MV-4-11 (cell line): Measurements from ENCODE around the gene DRC3.
A peak's percentile ranks its signal among the peaks of the same experiment; 100 is the strongest.

Experiments
- DNase-seq: peaks from one replicate; lab custom pipeline; 2025; lab: John Stamatoyannopoulos, UW

Gene DRC3

GRCh38 chr17:17970699-17971430, 1.8 kb upstream of the DRC3 start:
- DNase-seq: no peak

DNA sequence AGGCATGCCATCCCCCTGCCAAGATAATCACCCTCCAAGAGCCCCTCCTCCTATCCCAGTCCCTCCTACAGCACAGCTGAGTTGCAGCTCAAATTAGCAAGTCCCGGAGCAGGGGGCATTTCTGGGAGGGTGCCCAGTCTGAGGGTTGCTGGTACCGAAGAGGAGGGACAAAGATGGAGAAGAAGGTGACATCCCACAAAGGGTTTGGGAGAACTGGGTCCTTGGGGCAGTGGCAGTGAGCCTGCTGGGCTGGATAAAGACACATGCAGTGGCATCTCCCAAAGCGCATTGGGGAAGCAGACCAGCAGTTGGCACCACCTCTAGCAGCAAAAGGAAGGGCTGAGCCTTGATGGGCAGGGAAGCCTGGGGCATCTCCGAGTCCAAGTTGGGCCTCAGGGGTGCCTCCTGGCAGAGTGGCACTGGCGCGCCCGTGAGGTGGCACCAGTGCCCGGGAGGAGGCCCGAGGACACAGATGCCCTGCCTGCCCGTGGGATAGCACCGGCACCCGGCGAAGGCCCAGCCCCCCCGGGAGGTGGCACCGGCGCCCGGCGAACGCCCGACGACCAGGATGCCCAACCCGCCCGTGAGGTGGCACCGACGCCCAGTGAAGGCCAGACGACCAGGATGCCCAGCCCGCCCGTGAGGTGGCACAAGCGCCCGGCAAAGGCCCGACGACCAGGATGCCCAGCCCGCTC, 1.1 kb upstream of the DRC3 start:
- DNase-seq: no peak

DNA sequence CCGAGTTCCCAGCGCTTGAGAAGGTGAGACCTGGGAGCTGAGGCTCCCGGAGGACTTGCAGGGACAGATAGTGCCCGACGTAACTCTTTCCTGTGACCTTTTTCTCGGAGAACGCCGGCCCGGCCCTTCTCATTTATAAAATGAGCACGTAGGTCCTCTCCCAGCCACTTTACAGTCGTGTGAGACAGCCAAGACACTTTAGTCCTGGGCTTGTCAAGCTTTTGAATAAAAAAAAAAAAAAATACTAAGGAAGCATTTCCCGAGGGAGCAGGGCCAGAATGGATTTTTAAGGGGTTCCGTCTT, 241 bp downstream of the DRC3 start:
- DNase-seq: no peak

DNA sequence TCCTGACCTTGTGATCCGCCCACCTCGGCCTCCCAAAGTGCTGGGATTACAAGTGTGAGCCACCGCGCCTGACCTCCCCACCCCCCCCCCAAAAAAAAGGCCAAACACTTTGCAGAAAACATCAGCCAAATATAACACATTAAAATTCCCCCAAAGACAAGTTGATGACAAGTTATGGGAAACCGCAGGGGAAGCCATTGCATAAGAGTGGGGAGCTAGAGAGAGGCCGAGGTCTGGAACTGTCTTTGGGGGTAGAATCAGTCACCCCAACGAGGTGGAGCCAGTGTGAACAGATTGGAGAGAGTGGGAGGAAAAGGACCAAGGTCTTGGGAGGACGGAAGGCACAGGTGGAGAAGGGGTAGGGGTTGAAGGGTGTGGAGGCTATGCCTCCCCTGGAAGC, 2.8 kb downstream of the DRC3 start:
- peak; percentile 79 for DNase-seq

- no peak for DNase-seq
Observed at GRCh38 chr17:17976931-17977570, 4.4 kb downstream of the DRC3 start.

DNA sequence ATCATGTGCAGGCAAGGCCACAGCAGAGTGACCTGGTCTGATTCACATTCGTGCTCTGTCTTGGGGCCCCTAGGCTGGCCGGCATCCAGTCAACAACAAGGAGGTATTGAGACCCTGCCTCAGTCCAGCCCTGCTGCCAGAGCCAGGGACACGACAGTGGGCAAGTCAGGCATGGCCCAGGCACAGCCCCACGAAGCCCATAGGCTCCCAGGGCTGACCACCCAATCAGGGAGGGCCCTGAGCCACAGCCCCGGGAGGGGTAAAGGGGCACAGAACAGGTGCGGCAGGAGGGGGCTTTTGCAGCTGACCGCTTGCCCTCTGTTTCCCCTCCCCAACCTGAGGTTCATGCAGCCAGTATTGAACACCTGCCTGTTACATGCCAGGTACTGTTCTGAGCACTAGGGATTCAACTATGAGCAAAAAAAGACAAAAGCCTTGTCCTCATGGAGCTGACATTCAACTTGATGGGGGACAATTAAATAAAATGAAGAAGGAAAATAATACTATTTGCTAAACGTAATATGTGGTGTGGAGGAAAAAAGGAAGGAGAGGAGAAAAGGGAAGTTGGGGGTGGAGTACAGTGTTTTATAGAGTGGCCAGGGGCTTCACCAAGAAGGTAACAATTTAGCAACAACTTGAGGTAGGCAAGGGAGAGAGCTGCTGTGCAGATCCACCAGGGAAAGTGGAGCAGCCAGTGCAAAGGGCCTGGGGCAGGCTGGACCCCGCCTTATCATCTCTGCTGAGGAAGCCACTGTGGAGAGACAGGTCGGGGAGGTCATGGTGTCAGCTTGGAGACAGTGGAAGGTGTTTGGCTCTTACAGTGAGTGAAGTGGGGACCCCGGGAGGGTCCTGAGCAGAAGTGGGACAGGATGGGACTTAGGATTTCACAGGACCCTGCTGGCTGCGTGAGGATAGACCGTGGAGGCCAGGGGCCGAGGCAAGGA, 6.1 kb downstream of the DRC3 start:
- DNase-seq: peak; percentile 45

- no peak for DNase-seq
Observed at GRCh38 chr17:17979778-17980177, 7.1 kb downstream of the DRC3 start.

DNA sequence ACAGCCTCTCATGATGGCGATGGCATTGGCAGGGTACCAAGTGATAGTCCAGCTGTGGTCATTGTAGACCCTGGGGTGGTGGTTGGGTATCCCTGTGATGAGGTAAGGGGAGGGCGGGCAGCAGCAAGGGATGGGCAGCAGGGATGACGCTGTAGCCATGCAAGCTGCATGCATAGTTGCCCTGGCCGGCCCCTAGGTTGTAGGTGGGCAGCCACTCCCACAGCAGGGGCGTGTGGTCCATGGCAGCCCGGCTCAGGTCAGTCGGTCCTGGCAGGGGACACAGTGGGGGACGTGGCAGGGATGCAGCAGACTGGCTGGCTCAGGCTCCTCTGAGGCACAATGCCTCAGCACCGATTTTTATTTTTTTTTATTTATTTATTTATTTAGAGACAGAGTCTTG, 8.7 kb downstream of the DRC3 start:
- no peak for DNase-seq

DNA sequence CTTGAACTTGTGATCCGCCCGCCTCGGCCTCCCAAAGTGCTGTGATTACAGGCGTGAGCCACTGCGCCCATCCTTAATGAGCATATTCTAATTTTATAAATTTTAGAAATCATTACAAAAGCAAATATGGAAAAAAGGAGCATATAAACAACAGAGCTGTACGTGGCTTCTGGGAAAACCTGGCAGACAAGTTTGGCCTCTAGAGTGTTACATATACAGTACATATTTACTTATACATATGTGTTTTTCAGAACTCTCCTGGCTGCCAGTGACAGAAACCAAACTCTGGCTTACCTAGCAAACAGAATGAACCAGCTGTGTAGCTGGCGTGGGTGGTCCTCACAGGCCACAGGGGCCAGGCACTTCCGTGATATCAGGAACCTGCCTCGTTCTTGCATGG, 10.1 kb downstream of the DRC3 start:
- no peak for DNase-seq

- no peak for DNase-seq
Observed at GRCh38 chr17:17983376-17983775, 10.7 kb downstream of the DRC3 start.

DNA sequence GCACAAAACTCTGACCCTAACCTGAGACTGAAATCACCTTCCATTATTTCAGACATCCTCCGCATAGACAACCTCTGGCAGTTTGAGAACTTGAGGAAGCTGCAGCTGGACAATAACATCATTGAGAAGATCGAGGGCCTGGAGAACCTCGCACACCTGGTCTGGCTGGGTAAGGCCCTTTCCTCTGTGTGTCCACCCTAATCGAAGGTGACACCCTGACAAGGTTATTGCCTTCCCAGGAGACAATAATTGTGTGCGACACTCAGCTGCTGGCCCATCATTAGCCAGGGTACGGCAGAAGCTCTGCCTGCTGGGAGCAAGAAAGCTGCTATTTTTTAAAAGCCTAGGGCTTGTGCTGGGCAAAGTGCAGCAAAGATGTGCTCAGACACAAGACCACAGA, 11.1 kb downstream of the DRC3 start:
- DNase-seq: no peak

GRCh38 chr17:17985153-17985552, 12.5 kb downstream of the DRC3 start:
- DNase-seq: no peak

GRCh38 chr17:17985555-17985954, 12.9 kb downstream of the DRC3 start:
- no peak for DNase-seq

- DNase-seq: no peak
Observed at GRCh38 chr17:17987187-17987896, 14.7 kb downstream of the DRC3 start.

GRCh38 chr17:17987901-17988300, 15.2 kb downstream of the DRC3 start:
- DNase-seq: no peak

- DNase-seq: no peak
Observed at GRCh38 chr17:17988427-17988945, 15.8 kb downstream of the DRC3 start.

DNA sequence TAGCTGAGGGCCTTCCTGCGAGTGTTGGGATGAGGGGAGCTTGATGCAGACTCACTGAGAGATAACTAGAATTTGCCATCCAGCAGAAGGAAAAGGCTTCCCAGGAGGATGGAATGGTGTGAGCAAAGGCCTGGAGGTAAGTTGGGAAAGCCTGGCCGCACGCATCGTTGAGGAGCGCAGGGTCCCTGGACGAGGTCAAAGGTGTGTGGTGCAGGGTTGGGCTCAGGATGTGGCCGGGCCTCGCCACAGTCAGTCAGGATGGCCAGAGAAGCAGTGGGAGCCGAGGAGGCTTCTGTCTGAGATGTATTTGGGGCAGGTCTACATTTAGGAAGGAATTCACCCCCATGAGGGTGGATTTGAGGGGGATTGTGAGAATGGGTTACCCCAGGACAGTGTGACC, 16.4 kb downstream of the DRC3 start:
- DNase-seq: no peak

DNA sequence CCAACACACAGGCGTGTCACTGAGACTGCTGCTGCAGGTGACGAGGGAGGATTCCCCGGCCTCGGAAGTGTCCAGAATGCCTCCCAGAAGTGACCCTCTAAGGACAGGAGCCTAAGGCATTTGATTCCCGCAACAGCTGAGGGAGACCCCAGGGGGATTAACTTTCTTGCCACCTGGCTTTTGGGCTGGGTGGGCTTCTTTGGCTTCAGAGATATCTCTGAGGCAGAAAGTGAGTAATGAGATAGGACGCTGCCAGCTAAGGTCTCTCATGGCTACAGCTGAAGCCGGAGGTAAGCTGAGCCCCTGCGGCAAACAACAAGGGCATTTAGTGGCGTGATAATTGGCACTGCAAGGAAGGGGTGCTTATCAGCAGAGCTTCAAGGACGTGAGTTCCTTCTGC, 17.0 kb downstream of the DRC3 start:
- no peak for DNase-seq

GRCh38 chr17:17990282-17990681, 17.6 kb downstream of the DRC3 start:
- no peak for DNase-seq

DNA sequence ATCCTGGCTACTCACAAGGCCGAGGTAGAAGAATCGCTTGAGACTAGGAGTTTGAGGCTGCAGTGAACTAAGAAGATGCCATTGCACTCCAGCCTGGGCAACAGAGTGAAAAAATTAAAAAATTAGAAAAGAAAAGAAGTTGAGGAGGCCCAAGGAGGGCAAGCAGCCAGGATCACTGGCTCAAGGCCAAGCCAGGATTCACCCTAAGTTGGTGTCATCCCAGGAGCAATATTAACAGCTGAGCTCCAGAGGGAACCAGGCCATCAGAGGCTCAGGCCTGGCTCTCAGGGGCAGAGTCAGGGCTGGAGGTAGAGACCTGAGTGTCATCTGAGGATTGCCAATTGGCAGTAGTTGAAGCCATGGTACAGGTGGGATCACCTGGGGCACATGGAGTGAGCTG, 20.7 kb downstream of the DRC3 start:
- no peak for DNase-seq

GRCh38 chr17:17993852-17994251, 21.2 kb downstream of the DRC3 start:
- DNase-seq: no peak
